Measurements from ENCODE around the gene AQP7.
"Not testable (repeated sequence)": the region's sequence is repeated elsewhere in the genome, so short reads cannot be mapped to it uniquely, and the experiment has no call there.

GRCh38 chr9:33385979-33386640 is 16.3 kb downstream of the AQP7 start:
- not testable (repeated sequence) for TF ChIP-seq CTCF, POLR2A (IDR thresholded peaks at IDR 0.05)

Measured in uterus (tissue), 2 donors.